Measurements from ENCODE around the gene MCC.

MCC gene

GRCh38 chr5:112975721-112976431 lies 512.4 kb downstream of the MCC start (continued):
- no peak for TF ChIP-seq PATZ1 (tag by site-specific recombination; IDR thresholded peaks at IDR 0.05)
- TF ChIP-seq ZNF580 (tag by site-specific recombination; IDR thresholded peaks at IDR 0.05) = no peak
- 0 out of 2 replicates have a peak, but pooled peaks have one; percentile 27 for TF ChIP-seq ZFP37 (tag by site-specific recombination; IDR thresholded peaks at IDR 0.05)
- TF ChIP-seq REPIN1 (tag by site-specific recombination; IDR thresholded peaks at IDR 0.05; ENCODE audit: low read depth) = no peak
- no peak for TF ChIP-seq ZNF155 (tag by site-specific recombination; IDR thresholded peaks at IDR 0.05)
- TF ChIP-seq RBAK (tag by site-specific recombination; IDR thresholded peaks at IDR 0.05) = no peak
- TF ChIP-seq ZNF518A (tag by site-specific recombination; conservative IDR thresholded peaks at IDR 0.05; ENCODE audit: low read depth) = 0 out of 2 replicates have a peak, but pooled peaks have one; percentile 61
- TF ChIP-seq ZNF366 (tag by site-specific recombination; conservative IDR thresholded peaks at IDR 0.05) = no peak
- TF ChIP-seq ZNF324 (tag by site-specific recombination; IDR thresholded peaks at IDR 0.05) = 0 out of 2 replicates have a peak, but pooled peaks have one; percentile 21
- TF ChIP-seq ZNF341 (tag by site-specific recombination; IDR thresholded peaks at IDR 0.05; ENCODE audit: low read depth) = no peak
- no peak for TF ChIP-seq HOXD13 (CRISPR knock-in tag; IDR thresholded peaks at IDR 0.05; ENCODE audit: borderline replicate concordance)
- no peak for TF ChIP-seq ZNF48 (tag by site-specific recombination; IDR thresholded peaks at IDR 0.05)
- no peak for TF ChIP-seq ZNF473 (tag by site-specific recombination; IDR thresholded peaks at IDR 0.05)
- TF ChIP-seq GLI2 (tag by site-specific recombination; IDR thresholded peaks at IDR 0.05; ENCODE audit: borderline replicate concordance, low read depth) = no peak
- no peak for TF ChIP-seq ZBTB7A (tag by site-specific recombination; IDR thresholded peaks at IDR 0.05; ENCODE audit: low read depth)
- TF ChIP-seq, protein P1, sequence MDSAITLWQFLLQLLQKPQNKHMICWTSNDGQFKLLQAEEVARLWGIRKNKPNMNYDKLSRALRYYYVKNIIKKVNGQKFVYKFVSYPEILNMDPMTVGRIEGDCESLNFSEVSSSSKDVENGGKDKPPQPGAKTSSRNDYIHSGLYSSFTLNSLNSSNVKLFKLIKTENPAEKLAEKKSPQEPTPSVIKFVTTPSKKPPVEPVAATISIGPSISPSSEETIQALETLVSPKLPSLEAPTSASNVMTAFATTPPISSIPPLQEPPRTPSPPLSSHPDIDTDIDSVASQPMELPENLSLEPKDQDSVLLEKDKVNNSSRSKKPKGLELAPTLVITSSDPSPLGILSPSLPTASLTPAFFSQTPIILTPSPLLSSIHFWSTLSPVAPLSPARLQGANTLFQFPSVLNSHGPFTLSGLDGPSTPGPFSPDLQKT (IDR thresholded peaks at IDR 0.05; ENCODE audit: borderline replicate concordance, low read depth, low read length) = no peak
- TF ChIP-seq ZNF791 (tag by site-specific recombination; IDR thresholded peaks at IDR 0.05) = no peak
- no peak for TF ChIP-seq GFI1B (tag by site-specific recombination; IDR thresholded peaks at IDR 0.05)
- no peak for TF ChIP-seq ZNF423 (tag by site-specific recombination; IDR thresholded peaks at IDR 0.05)
